UCSD-AML1 (cell line): ENCODE data around the gene IMPDH1.
A peak's percentile ranks its signal among the peaks of the same experiment; 100 is the strongest.

ENCODE experiments used
- DNase-seq: peaks from one replicate; lab custom pipeline; 2025; ENCODE audit not compliant: unreplicated experiment; lab: John Stamatoyannopoulos, UW

IMPDH1 gene

GRCh38 chr7:128388145-128388485 lies 21.7 kb downstream of the IMPDH1 start:
- DNase-seq, result no peak

- DNase-seq, result peak; percentile 41
Measured at GRCh38 chr7:128387216-128388144, 22.3 kb downstream of the IMPDH1 start.

GRCh38 chr7:128385988-128386925 lies 23.5 kb downstream of the IMPDH1 start:
- DNase-seq, result no peak

DNA sequence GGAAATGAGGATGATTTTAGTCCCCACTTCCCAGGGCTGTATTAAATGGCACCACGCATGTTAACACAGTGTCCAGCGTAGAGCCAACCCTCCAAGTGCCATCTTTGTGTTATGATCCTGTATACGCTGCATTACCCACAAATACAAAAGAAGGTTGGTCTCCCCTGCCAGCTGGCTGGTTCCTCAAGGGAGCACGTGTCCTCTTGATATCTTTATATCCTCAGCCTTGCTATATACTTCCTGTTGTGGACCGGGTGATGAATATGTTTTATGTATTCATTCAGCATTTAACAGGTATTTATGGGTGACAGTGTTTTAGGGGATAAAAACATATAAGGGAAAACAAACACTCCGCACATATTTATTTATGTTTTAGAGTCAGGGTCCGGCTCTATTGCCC lies 25.1 kb downstream of the IMPDH1 start:
- DNase-seq, result no peak

DNA sequence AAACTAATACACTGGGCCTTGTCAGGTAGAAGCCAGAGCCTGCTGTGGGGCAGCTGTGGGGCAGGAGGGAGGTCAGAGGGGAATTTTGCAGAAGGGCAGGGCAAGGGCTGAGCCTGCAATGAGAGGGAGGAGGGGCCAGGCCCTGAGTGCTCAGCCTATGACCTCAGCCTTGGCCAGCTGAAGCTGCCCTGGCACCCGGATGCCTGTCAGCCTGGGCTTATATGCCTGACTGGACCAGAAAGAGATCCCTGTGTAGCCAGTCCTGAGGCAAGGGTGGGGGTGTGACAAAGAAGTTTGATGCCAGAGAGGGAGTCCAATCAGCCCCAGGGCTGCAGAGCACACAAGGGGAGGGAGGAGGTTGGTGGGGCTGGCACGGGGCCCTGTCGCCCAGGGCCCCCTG lies 26.0 kb downstream of the IMPDH1 start:
- no peak for DNase-seq

- DNase-seq, result peak; percentile 18
Measured at GRCh38 chr7:128381161-128381821, 28.5 kb downstream of the IMPDH1 start.

DNA sequence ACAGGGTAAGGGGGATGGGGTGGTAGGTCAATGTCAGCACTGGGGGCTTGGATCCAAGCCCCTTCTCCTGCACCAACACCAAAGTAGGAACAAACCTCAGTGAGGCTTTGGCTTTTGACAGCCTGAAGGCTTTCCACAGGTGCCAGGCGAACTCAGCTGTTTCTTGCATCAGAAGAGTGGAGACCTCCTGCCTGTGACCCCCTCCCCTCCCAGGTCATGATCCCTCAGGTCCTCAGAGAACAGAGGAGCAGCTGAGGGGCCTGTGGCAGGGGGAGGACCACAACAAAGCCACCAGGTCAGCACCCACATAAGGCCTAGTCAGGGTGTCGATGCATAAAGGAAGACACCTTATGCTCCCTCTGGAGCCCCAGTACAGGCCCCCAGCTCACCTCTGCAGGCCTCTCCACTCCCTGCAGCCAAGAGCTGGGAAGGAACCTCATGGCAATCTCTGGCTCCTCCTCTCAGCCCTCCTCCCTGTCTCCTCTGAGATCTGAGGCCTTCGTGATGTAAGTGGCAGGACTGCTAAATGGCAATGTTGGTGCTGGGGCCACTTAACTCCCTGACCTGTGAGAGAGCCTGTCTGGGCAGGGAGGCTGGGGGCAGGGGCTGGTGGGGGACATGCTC lies 29.2 kb downstream of the IMPDH1 start:
- no peak for DNase-seq

DNA sequence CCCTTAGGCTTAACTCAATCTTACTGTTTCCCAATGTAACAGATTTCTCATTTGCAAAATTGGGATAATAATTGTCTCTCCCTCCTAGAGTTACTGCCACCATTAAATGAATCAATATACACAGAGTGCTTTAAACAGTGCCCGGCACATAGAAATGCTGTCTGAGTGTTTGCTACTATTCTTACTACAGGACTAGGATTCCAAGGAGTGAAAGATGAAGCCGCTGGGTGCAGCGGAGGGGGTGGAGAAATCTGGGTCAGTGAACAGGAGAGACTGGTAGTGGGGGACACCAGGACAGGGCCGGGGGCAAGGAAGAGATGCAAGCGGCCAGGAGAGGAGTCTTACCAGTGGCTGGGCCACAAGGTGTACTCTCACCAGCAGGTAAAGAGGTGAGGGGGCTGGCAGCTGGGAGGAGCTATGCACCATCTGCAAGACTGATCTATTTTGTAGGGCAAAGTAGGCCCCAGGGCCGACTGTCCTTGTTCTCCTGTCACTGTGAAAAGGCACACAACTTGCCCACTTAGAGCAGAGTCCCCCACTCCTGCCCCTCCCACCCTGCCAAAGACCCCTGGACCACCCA lies 29.8 kb downstream of the IMPDH1 start:
- DNase-seq, result no peak

DNA sequence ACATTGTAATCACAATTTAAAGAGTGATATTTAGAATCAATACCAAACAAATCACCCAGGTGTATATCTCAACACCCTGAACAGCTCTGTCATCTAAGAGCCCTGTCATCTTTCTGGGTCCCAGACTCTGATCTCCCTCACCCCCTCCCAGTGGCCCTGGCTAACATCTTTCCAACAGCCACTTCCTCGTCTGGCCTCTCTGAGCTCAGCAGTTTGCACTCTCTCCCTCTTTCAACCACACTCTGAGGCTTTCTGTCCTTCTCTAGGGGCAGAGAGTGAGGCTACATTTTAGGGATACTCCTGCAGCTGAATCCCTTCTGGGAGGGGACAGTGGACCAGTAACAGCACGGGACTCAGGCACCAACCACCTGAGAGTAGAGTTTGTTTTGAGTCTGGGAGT lies 31.1 kb downstream of the IMPDH1 start:
- no peak for DNase-seq

DNA sequence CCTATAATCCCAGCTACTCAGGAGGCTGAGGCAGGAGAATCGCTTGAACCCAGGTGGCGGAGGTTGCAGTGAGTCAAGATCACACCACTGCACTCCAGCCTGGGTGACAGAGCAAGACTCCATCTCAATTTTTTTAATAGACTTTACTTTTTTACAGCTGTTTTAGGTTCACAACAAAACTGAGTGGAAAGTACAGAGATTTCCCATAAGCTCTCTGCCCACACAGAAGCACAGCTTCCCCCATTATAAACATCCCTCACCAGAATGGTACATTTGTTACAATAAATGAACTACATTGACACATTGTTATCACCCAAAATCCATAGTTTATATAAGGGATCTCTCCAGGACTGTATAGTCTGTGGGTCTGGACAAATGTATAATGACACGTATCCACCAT lies 33.7 kb downstream of the IMPDH1 start:
- no peak for DNase-seq

GRCh38 chr7:128374041-128374440 lies 35.7 kb downstream of the IMPDH1 start:
- DNase-seq, result no peak

DNA sequence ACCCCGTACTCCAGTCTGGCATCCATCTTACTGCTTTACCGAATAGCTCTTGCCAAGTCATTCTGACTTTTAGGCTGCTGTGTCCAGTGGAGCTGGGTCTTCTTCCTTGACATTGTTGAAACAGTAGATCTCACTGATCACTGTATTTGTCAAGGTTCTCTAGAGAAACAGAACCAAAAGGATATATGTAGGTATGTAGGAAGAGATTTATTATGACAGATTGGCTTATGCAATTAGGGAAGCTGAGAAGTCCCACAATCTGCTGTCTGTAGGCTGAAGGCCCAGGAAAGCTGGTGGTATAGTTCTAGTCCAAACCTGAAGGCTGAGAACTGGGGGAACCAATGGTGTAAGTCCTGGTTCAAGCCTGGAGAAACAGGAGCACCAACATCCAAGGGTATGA lies 36.2 kb downstream of the IMPDH1 start:
- DNase-seq, result no peak

DNA sequence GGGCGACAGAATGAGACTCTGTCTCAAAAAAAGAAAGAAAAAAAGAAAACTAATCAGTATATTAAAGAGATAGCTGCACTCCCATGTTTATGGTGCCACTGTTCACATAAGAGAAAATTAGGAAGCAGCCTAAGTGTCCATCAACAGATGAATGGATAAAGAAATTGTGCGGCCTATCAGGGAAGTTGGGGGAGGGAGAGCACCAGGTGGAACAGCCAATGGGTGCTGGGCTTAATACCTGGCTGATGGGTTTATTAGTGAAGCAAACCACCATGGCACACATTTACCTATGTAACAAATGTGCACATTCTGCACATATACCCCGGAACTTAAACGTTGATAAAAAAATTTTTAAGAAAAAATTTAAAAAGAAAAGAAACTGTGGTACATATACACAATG lies 39.3 kb downstream of the IMPDH1 start:
- no peak for DNase-seq

GRCh38 chr7:128366986-128367385 lies 42.8 kb downstream of the IMPDH1 start:
- no peak for DNase-seq

DNA sequence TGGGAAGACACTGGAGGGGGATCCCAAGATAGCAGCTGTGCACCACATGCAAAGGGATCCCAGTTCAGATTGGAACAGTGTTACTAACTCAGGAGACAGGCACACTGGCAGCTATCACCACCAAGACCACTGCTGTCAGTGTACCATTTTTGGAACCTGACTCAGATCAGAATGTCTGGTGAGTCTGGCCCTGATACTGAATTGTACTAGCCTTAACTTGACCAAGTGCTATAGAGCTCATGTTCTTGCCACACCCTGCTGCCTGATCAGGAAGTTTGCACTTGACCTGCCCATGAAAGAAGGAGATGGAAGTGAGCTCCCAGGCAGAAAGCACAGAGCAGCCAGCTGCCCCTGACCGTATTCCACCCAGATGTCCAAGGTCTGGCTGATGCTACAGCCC lies 43.5 kb downstream of the IMPDH1 start:
- DNase-seq, result no peak

- no peak for DNase-seq
Measured at GRCh38 chr7:128365432-128365831, 44.4 kb downstream of the IMPDH1 start.

GRCh38 chr7:128364166-128364870 lies 45.5 kb downstream of the IMPDH1 start:
- no peak for DNase-seq

- DNase-seq, result no peak
Measured at GRCh38 chr7:128363261-128363721, 46.5 kb downstream of the IMPDH1 start.

DNA sequence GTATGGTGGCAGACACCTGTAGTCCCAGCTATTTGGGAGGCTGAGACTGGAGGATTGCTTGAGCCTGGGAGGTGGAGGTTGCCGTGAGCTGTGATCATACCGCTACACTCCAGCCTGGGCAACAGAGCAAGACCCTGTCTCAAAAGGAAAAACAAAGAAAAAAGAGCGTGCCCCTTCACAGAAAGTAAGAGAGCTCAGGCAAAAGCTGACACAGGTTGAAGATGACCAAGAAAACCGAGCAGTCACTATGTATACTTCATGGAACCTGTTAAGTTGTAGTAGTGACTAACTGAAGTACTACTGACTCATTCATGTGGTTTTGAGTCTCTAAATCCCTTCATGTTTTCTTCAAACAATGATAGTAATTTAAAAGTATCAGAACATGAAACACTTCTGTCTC lies 47.1 kb downstream of the IMPDH1 start:
- DNase-seq, result no peak
